ENCODE data around the gene MAP1B.

MAP1B gene

GRCh38 chr5:72256536-72256935 lies 149.3 kb downstream of the MAP1B start:
- no peak for DNase-seq (ENCODE audit: low read depth)
- H3K4me3 ChIP-seq (ENCODE audit: control insufficient read depth, low read depth, low read length) = no peak overlapping the region
- no peak for TF ChIP-seq CTCF (conservative IDR thresholded peaks at IDR 0.05; ENCODE audit: control insufficient read depth, insufficient read depth, low read depth, low read length)
